ENCODE results near the gene MCHR1.

DNA sequence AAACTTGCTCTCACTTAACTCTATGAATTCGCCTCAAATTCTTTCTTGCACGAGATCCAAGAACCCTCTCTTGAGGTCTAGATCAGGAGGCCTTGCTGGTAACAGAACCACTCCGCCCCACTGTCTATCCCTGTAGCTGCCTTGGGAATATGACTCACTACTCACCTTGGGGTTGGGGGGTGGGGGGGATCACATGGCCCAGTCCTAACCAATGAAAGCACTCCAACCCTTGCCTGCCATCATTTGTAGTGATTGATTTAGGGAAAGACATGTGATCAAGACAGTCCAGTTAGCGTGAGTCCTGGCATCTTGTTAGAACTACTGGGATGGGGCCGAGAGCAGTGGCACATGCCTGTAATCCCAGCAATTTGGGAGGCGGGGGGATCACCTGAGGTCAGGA lies 38.0 kb upstream of the MCHR1 start:
- TF ChIP-seq, protein P1, sequence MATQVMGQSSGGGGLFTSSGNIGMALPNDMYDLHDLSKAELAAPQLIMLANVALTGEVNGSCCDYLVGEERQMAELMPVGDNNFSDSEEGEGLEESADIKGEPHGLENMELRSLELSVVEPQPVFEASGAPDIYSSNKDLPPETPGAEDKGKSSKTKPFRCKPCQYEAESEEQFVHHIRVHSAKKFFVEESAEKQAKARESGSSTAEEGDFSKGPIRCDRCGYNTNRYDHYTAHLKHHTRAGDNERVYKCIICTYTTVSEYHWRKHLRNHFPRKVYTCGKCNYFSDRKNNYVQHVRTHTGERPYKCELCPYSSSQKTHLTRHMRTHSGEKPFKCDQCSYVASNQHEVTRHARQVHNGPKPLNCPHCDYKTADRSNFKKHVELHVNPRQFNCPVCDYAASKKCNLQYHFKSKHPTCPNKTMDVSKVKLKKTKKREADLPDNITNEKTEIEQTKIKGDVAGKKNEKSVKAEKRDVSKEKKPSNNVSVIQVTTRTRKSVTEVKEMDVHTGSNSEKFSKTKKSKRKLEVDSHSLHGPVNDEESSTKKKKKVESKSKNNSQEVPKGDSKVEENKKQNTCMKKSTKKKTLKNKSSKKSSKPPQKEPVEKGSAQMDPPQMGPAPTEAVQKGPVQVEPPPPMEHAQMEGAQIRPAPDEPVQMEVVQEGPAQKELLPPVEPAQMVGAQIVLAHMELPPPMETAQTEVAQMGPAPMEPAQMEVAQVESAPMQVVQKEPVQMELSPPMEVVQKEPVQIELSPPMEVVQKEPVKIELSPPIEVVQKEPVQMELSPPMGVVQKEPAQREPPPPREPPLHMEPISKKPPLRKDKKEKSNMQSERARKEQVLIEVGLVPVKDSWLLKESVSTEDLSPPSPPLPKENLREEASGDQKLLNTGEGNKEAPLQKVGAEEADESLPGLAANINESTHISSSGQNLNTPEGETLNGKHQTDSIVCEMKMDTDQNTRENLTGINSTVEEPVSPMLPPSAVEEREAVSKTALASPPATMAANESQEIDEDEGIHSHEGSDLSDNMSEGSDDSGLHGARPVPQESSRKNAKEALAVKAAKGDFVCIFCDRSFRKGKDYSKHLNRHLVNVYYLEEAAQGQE (IDR thresholded peaks at IDR 0.05): no peak
- TF ChIP-seq, protein P2, sequence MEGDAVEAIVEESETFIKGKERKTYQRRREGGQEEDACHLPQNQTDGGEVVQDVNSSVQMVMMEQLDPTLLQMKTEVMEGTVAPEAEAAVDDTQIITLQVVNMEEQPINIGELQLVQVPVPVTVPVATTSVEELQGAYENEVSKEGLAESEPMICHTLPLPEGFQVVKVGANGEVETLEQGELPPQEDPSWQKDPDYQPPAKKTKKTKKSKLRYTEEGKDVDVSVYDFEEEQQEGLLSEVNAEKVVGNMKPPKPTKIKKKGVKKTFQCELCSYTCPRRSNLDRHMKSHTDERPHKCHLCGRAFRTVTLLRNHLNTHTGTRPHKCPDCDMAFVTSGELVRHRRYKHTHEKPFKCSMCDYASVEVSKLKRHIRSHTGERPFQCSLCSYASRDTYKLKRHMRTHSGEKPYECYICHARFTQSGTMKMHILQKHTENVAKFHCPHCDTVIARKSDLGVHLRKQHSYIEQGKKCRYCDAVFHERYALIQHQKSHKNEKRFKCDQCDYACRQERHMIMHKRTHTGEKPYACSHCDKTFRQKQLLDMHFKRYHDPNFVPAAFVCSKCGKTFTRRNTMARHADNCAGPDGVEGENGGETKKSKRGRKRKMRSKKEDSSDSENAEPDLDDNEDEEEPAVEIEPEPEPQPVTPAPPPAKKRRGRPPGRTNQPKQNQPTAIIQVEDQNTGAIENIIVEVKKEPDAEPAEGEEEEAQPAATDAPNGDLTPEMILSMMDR (IDR thresholded peaks at IDR 0.05): no peak
- TF ChIP-seq CHD2 (IDR thresholded peaks at IDR 0.05; ENCODE audit: low read length, partially characterized antibody) (no peak), MAZ (IDR thresholded peaks at IDR 0.05; ENCODE audit: borderline replicate concordance, low read depth, low read length) (no peak), HDAC2 (IDR thresholded peaks at IDR 0.05) (no peak), SREBF2 (IDR thresholded peaks at IDR 0.05) (no peak), POLR2A (IDR thresholded peaks at IDR 0.05; ENCODE audit: low read length) (no peak), CEBPB (IDR thresholded peaks at IDR 0.05) (no peak), NR3C1 (IDR thresholded peaks at IDR 0.05) (no peak), KDM1A (IDR thresholded peaks at IDR 0.05; ENCODE audit: low read depth) (no peak), RCOR1 (IDR thresholded peaks at IDR 0.05; ENCODE audit: low read depth, low read length) (no peak)
- TF ChIP-seq, protein P3, sequence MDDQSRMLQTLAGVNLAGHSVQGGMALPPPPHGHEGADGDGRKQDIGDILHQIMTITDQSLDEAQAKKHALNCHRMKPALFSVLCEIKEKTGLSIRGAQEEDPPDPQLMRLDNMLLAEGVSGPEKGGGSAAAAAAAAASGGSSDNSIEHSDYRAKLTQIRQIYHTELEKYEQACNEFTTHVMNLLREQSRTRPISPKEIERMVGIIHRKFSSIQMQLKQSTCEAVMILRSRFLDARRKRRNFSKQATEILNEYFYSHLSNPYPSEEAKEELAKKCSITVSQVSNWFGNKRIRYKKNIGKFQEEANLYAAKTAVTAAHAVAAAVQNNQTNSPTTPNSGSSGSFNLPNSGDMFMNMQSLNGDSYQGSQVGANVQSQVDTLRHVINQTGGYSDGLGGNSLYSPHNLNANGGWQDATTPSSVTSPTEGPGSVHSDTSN (IDR thresholded peaks at IDR 0.05): no peak
- TF ChIP-seq, protein P4, sequence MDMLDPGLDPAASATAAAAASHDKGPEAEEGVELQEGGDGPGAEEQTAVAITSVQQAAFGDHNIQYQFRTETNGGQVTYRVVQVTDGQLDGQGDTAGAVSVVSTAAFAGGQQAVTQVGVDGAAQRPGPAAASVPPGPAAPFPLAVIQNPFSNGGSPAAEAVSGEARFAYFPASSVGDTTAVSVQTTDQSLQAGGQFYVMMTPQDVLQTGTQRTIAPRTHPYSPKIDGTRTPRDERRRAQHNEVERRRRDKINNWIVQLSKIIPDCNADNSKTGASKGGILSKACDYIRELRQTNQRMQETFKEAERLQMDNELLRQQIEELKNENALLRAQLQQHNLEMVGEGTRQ (IDR thresholded peaks at IDR 0.05): peak; percentile 76

Measured in A549 (cell line).